H1 (cell line): ENCODE results near the gene SPATS2L. TPM values are rescaled to one million over a fixed set of nuclear protein-coding genes. Genes with fewer than 3 reads are reported as not detected.

ENCODE experiments used
- BRCA1 ChIP-seq: IDR thresholded peaks from 2 replicates; pipeline ENCODE4 v1.6.1; 2012; ENCODE audit warnings: low read depth, low read length, improper control_type of control experiment
- CBX8 ChIP-seq: fragments of 300-800, 300-1000 bp; sonication (generic); IDR thresholded peaks from 2 replicates; pipeline ENCODE4 v1.7.1; 2016; ENCODE audit warnings: low read depth, low read length, borderline replicate concordance
- CHD7 ChIP-seq: fragments of 300-600 bp; sonication (generic); IDR thresholded peaks from 2 replicates; pipeline ENCODE4 v1.7.1; 2012; ENCODE audit warnings: low read length, moderate library complexity, mild to moderate bottlenecking, inconsistent platforms; ENCODE audit not compliant: insufficient replicate concordance
- CTBP2 ChIP-seq: IDR thresholded peaks from 2 replicates; pipeline ENCODE4 v1.7.0; 2011; ENCODE audit warnings: borderline replicate concordance, mild to moderate bottlenecking, moderate library complexity, mixed read lengths, low read length; ENCODE audit not compliant: insufficient read depth, insufficient read length
- SAP30 ChIP-seq: fragments of 300-600 bp; sonication (generic); IDR thresholded peaks from 2 replicates; pipeline ENCODE4 v1.7.1; 2012; ENCODE audit warnings: low read length, moderate library complexity, mild to moderate bottlenecking, inconsistent platforms; ENCODE audit not compliant: insufficient read depth, insufficient replicate concordance
- SIN3A ChIP-seq, 2 experiments: IDR thresholded peaks in 1 of 2; conservative IDR thresholded peaks in 1 of 2; 2 replicates each; pipeline ENCODE4 v1.6.1; 2011 to 2012; ENCODE audit warnings: low read length in 2 of 2, improper control_type of control experiment in 1 of 2, low read depth in 1 of 2, mild to moderate bottlenecking in 1 of 2
- SP1 ChIP-seq: IDR thresholded peaks from 2 replicates; pipeline ENCODE4 v1.6.1; 2011; ENCODE audit warnings: low read depth, low read length
- ZNF274 ChIP-seq: IDR thresholded peaks from 2 replicates; pipeline ENCODE4 v1.7.0; 2012; ENCODE audit warnings: low read length, borderline replicate concordance; ENCODE audit errors: extremely low read depth
- polyA plus RNA-seq, 7 experiments: library from polyadenylated mRNA; depleted of rRNA in 3 of 7; stranded (reverse) in 5 of 7; unstranded in 2 of 7; fragments of >200 nt in 5 of 7; fragments of 200-250 nt in 2 of 7; gene quantifications; 1 replicate in 5 of 7; 2 replicates in 1 of 7; 4 replicates in 1 of 7; pipeline versions ENCODE4 v1.2.1 to v1.2.3, GENCODE V29; 2011 to 2013; ENCODE audit warnings: missing spikeins in 2 of 7, mixed read lengths in 2 of 7
- total RNA-seq: library from RNA; stranded (reverse); fragmentation: NEBNext Ultra II Directional; extraction: Animal tissue kit (Norgen Biotek cat#: 25700); gene quantifications from 2 replicates; pipeline ENCODE4 v1.2.1, GENCODE V29; 2021

SPATS2L gene
- total and polyA plus RNA-seq, 2 of the 8 experiments (the other 6 are each of a cell fraction or from before 2014, with no cell fraction given) = 67.3 to 189 TPM

GRCh38 chr2:200288670-200289429 lies 17.6 kb upstream of the SPATS2L start (continued):
- TF ChIP-seq CHD7 (no peak), SAP30 (no peak), SIN3A (conservative IDR thresholded peaks at IDR 0.05 in 1 of 2, IDR thresholded peaks at IDR 0.05 in 1 of 2; ENCODE audit: low read depth in 1 of 2, low read length in 2 of 2) (no peak), BRCA1 (no peak), CBX8 (no peak), SP1 (no peak), ZNF274 (no peak), CTBP2 (no peak)
